H9 (cell line): ENCODE data around the gene SETD7. TPM values are rescaled to one million over a fixed set of nuclear protein-coding genes. Genes with fewer than 3 reads are reported as not detected.

ENCODE experiments used
- DNase-seq: peaks from one replicate; pipeline ENCODE4 v3.0.0-alpha.2; 2017
- H2AFZ ChIP-seq: one replicate; pipeline ENCODE4 v1.6.1; 2013; ENCODE audit warnings: mild to moderate bottlenecking, low read length, control low read depth, moderate library complexity
- H2AK5ac ChIP-seq: 2 replicates; pipeline ENCODE4 v1.6.1; 2013; ENCODE audit warnings: low read length, control low read depth, mixed read lengths; ENCODE audit not compliant: insufficient read length
- H2BK120ac ChIP-seq: one replicate; pipeline ENCODE4 v1.6.1; 2013; ENCODE audit warnings: low read depth, mild to moderate bottlenecking, low read length, control low read depth, inconsistent platforms; ENCODE audit not compliant: poor library complexity, severe bottlenecking
- H2BK12ac ChIP-seq: 2 replicates; pipeline ENCODE4 v1.6.1; 2013; ENCODE audit warnings: low read length, control low read depth, mixed read lengths, low read depth; ENCODE audit not compliant: insufficient read length
- H2BK15ac ChIP-seq: 2 replicates; pipeline ENCODE4 v1.6.1; 2013; ENCODE audit warnings: low read depth, low read length, control low read depth
- H2BK20ac ChIP-seq: one replicate; pipeline ENCODE4 v1.6.1; 2013; ENCODE audit warnings: low read depth, mild to moderate bottlenecking, low read length, control low read depth, inconsistent platforms; ENCODE audit not compliant: poor library complexity, severe bottlenecking
- H2BK5ac ChIP-seq: 2 replicates; pipeline ENCODE4 v1.6.1; 2013; ENCODE audit warnings: low read length, control low read depth, mixed read lengths; ENCODE audit not compliant: insufficient read length
- H3K14ac ChIP-seq: 2 replicates; pipeline ENCODE4 v1.6.1; 2013; ENCODE audit warnings: low read length, control low read depth; ENCODE audit not compliant: insufficient read depth
- H3K18ac ChIP-seq: 2 replicates; pipeline ENCODE4 v1.6.1; 2013; ENCODE audit warnings: low read depth, mild to moderate bottlenecking, mixed read lengths, low read length, control low read depth; ENCODE audit not compliant: insufficient read length
- H3K23ac ChIP-seq: 2 replicates; pipeline ENCODE4 v1.6.1; 2013; ENCODE audit warnings: low read length, control low read depth, mixed read lengths, low read depth; ENCODE audit not compliant: insufficient read length
- H3K23me2 ChIP-seq: 2 replicates; pipeline ENCODE4 v1.6.1; 2013; ENCODE audit warnings: low read depth, mild to moderate bottlenecking, mixed read lengths, low read length, control low read depth; ENCODE audit not compliant: insufficient read length, poor library complexity, severe bottlenecking
- H3K27ac ChIP-seq: 2 replicates; pipeline ENCODE4 v1.5.1; 2013; ENCODE audit warnings: low read length, control low read depth, mixed read lengths, low read depth; ENCODE audit not compliant: insufficient read length
- H3K27me3 ChIP-seq: 2 replicates; pipeline ENCODE4 v1.6.1; 2013; ENCODE audit warnings: low read length, control low read depth, inconsistent platforms; ENCODE audit not compliant: insufficient read depth
- H3K4ac ChIP-seq: 2 replicates; pipeline ENCODE4 v1.6.1; 2013; ENCODE audit warnings: low read depth, mild to moderate bottlenecking, control low read depth, inconsistent platforms, low read length, moderate library complexity
- H3K4me1 ChIP-seq: 2 replicates; pipeline ENCODE4 v1.6.1; 2013; ENCODE audit warnings: low read length, control low read depth, inconsistent platforms; ENCODE audit not compliant: insufficient read depth
- H3K4me2 ChIP-seq: 2 replicates; pipeline ENCODE4 v1.6.1; 2013; ENCODE audit warnings: low read length, control low read depth, mixed read lengths; ENCODE audit not compliant: insufficient read length, insufficient read depth
- H3K56ac ChIP-seq: 2 replicates; pipeline ENCODE4 v1.6.1; 2013; ENCODE audit warnings: low read depth, mild to moderate bottlenecking, mixed read lengths, low read length, control low read depth; ENCODE audit not compliant: insufficient read length
- H3K79me1 ChIP-seq: 2 replicates; pipeline ENCODE4 v1.6.1; 2013; ENCODE audit warnings: low read depth, mild to moderate bottlenecking, moderate library complexity, low read length, control low read depth, inconsistent platforms; ENCODE audit not compliant: insufficient read depth, poor library complexity, severe bottlenecking
- H3K79me2 ChIP-seq: 2 replicates; pipeline ENCODE4 v1.6.1; 2013; ENCODE audit warnings: low read length, control low read depth, inconsistent platforms; ENCODE audit not compliant: insufficient read depth
- H3K9ac ChIP-seq: 2 replicates; pipeline ENCODE4 v1.6.1; 2013; ENCODE audit warnings: low read length, control low read depth, mixed read lengths; ENCODE audit not compliant: insufficient read length; ENCODE audit errors: extremely low read depth
- H3K9me3 ChIP-seq: one replicate; pipeline ENCODE4 v1.6.1; 2013; ENCODE audit warnings: low read depth, low read length, inconsistent platforms; ENCODE audit not compliant: control insufficient read depth
- H3T11ph ChIP-seq: one replicate; pipeline ENCODE4 v1.6.1; 2013; ENCODE audit warnings: mild to moderate bottlenecking, low read length, control low read depth, inconsistent platforms
- H4K20me1 ChIP-seq: one replicate; pipeline ENCODE4 v1.6.1; 2013; ENCODE audit not compliant: control insufficient read depth, insufficient read length, insufficient read depth
- H4K5ac ChIP-seq: 2 replicates; pipeline ENCODE4 v1.6.1; 2013; ENCODE audit warnings: low read depth, mild to moderate bottlenecking, mixed read lengths, low read length, control low read depth; ENCODE audit not compliant: insufficient read length
- H4K8ac ChIP-seq: replicated peaks from 2 replicates; pipeline ENCODE4 v1.6.1; 2013; ENCODE audit warnings: low read length, control low read depth, mixed read lengths, low read depth; ENCODE audit not compliant: insufficient read length
- H4K91ac ChIP-seq: 2 replicates; pipeline ENCODE4 v1.6.1; 2013; ENCODE audit warnings: low read depth, mild to moderate bottlenecking, moderate library complexity, mixed read lengths, low read length, control low read depth; ENCODE audit not compliant: insufficient read length
- H3K27ac Mint-ChIP-seq, 3 experiments: 2 replicates in 2 of 3; 3 replicates in 1 of 3; pipeline ENCODE4 v1.8.0; 2020 to 2021; ENCODE audit warnings: mixed read lengths in 3 of 3, mild to moderate bottlenecking in 1 of 3, moderate library complexity in 1 of 3
- H3K27me3 Mint-ChIP-seq: 2 replicates; pipeline ENCODE4 v1.8.0; 2021; ENCODE audit warnings: low read depth, mild to moderate bottlenecking, moderate library complexity, mixed read lengths
- H3K36me3 Mint-ChIP-seq, 3 experiments: 2 replicates in 2 of 3; 3 replicates in 1 of 3; pipeline ENCODE4 v1.8.0; 2020 to 2021; ENCODE audit warnings: low read depth in 3 of 3, mixed read lengths in 3 of 3; ENCODE audit not compliant: insufficient read depth in 1 of 3
- H3K4me1 Mint-ChIP-seq, 2 experiments: 2 replicates each; pipeline ENCODE4 v1.8.0; 2020; ENCODE audit warnings: mixed read lengths in 2 of 2
- H3K4me3 Mint-ChIP-seq, 2 experiments: 2 replicates in 1 of 2; 3 replicates in 1 of 2; pipeline ENCODE4 v1.8.0; 2020 to 2021; ENCODE audit warnings: mild to moderate bottlenecking in 2 of 2, mixed read lengths in 2 of 2, moderate library complexity in 1 of 2
- H3K9me3 Mint-ChIP-seq, 2 experiments: 2 replicates in 1 of 2; 3 replicates in 1 of 2; pipeline ENCODE4 v1.8.0; 2020; ENCODE audit warnings: mild to moderate bottlenecking in 2 of 2, mixed read lengths in 2 of 2, moderate library complexity in 1 of 2
- WGBS: extraction: QIAGEN DNeasy Blood & Tissue Kit; methylation state at CpG from one replicate; pipeline ENCODE4 v1.1.7; 2013; ENCODE audit warnings: missing lambda C conversion rate, low lambda C conversion rate, mixed read lengths; ENCODE audit not compliant: insufficient read length; ENCODE audit errors: extremely low coverage; 5-methylcytosine and 5-hydroxymethylcytosine counted together
- total RNA-seq: library from RNA; stranded (reverse); gene quantifications from 2 replicates; pipeline ENCODE4 v1.2.1, GENCODE V29; 2021
- TF ChIP-seq, protein P1 (sequence below): fragments of 200-600 bp; sonication (generic); conservative IDR thresholded peaks from 3 replicates; pipeline ENCODE4 v1.8.0; 2021; ENCODE audit warnings: antibody characterized with exemption, mild to moderate bottlenecking

Gene SETD7
- total RNA-seq, 1 experiment from 2014 or later, result 1.5 TPM

DNA sequence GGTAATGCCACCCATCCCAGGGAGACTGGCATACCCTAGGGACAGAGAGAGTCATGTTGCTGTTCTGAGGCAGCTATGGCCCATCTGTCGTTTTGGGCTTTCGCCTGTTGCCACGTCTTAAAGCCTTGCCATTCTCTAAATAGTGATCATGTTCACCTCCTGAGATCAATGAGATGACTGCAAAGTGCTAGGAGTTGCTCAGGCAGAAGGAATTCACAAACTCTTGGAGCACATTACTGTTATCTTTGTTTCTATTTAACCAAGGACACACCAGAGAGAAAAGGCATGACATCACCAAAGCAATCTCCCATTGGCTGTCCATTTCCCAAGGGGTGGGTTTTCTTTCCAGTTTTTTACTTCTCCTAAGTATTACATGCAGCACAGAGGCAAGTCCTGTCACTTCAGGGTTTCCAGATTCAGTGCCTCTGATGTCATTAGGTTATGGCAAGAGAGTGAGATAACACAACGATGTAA lies 37.1 kb upstream of the SETD7 start:
- Histone ChIP-seq H3K4ac (no peak overlapping the region), H3K23ac (no peak overlapping the region), H4K20me1 (no peaks in the 10 kb centered on the region), H2BK5ac (no peak overlapping the region), H3K9me3 (no peaks in the 10 kb centered on the region), H4K5ac (no peak overlapping the region), H2BK12ac (no peak overlapping the region), H3K79me1 (no peaks in the 10 kb centered on the region), H2BK120ac (no peak overlapping the region), H3K4me2 (no peak overlapping the region), H3K23me2 (no peaks in the 10 kb centered on the region), H3T11ph (no peak overlapping the region), H2AFZ (no peak overlapping the region), H3K27ac (no peak overlapping the region), H2BK20ac (no peak overlapping the region), H2AK5ac (no peak overlapping the region), H3K14ac (no peak overlapping the region), H3K79me2 (no peaks in the 10 kb centered on the region), H3K9ac (no peak overlapping the region), H4K8ac (no peak overlapping the region), H3K27me3 (no peaks in the 10 kb centered on the region), H2BK15ac (no peak overlapping the region), H3K18ac (no peak overlapping the region), H4K91ac (no peak overlapping the region), H3K56ac (no peak overlapping the region), H3K4me1 (no peaks in the 10 kb centered on the region)
- no peaks in the 10 kb centered on the region for H3K4me1 Mint-ChIP-seq
- TF ChIP-seq, protein P1, sequence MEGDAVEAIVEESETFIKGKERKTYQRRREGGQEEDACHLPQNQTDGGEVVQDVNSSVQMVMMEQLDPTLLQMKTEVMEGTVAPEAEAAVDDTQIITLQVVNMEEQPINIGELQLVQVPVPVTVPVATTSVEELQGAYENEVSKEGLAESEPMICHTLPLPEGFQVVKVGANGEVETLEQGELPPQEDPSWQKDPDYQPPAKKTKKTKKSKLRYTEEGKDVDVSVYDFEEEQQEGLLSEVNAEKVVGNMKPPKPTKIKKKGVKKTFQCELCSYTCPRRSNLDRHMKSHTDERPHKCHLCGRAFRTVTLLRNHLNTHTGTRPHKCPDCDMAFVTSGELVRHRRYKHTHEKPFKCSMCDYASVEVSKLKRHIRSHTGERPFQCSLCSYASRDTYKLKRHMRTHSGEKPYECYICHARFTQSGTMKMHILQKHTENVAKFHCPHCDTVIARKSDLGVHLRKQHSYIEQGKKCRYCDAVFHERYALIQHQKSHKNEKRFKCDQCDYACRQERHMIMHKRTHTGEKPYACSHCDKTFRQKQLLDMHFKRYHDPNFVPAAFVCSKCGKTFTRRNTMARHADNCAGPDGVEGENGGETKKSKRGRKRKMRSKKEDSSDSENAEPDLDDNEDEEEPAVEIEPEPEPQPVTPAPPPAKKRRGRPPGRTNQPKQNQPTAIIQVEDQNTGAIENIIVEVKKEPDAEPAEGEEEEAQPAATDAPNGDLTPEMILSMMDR, result no peak
- no peak overlapping the region for H3K4me3 Mint-ChIP-seq
- H3K27ac Mint-ChIP-seq, result no peak overlapping the region
- peaks cover 25% of the 10 kb centered on the region for H3K27me3 Mint-ChIP-seq
- no peak for DNase-seq
- H3K9me3 Mint-ChIP-seq, result no peaks in the 10 kb centered on the region
- no CpG with 5 or more reads among the region's 4 CpGs for WGBS
- H3K36me3 Mint-ChIP-seq, result no peaks in the 10 kb centered on the region
